ENCODE measurements around the gene ABCA2.
A peak's percentile ranks its signal among the peaks of the same experiment; 100 is the strongest.

ABCA2 gene

GRCh38 chr9:137030006-137030405 lies 2.0 kb upstream of the ABCA2 start:
- Histone ChIP-seq H3K9me3 (ENCODE audit: severe bottlenecking) (no peaks in the 10 kb centered on the region), H3K27me3 (ENCODE audit: insufficient read depth, low read depth, severe bottlenecking) (no peaks in the 10 kb centered on the region), H3K36me3 (no peaks in the 10 kb centered on the region), H3K27ac (no peak overlapping the region), H3K4me3 (ENCODE audit: low read depth, low read length) (no peak overlapping the region)
- no peak for TF ChIP-seq CTCF (IDR thresholded peaks at IDR 0.05; ENCODE audit: low read depth, low read length)
- DNase-seq, result no peak

DNA sequence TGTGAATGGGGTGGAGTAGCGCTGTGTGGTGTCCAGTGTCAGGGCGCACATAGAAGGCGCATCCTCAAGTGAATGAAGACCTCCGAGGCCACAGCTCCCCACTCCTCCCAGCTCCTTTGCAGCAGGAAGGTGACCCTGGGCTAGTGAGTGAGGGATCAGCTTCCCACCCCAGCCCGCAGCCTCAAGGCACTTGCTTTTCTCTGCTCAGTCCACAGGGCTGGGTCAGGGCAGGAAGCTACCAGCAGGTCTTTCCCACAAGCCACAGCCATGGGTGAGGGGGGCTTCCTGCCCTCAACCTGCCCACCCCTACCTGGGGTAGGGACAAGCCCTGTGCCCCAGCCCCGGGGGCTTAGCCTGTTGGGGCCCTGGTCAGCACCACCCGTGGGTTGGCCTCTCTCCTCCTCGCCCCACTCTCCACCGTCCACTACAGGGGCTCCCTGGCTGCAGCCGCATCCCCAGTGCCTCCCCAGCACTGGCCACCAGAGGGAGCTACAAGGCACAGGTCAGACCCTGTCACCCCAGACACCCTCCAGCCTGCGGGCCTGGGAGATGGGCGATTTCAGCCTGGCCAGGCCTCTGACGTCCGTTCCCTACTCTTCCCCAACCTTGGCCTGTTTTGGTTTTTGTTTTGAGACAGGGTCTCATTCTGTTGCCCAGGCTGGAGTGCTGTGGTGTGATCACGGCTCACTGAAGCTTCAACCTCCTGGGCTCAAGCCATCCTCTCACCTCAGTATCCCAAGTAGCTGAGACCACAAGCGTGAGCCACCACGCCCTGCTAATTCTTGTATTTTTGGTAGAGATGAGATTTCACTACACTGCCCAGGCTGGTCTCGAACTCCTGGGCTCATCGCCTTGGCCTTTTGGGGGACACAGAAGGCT lies 1.3 kb upstream of the ABCA2 start:
- H3K4me3 ChIP-seq (ENCODE audit: low read depth, low read length), result no peak overlapping the region
- peak; percentile 89 for DNase-seq
- H3K9me3 ChIP-seq (ENCODE audit: severe bottlenecking), result no peaks in the 10 kb centered on the region
- H3K36me3 ChIP-seq, result no peaks in the 10 kb centered on the region
- no peak overlapping the region for H3K27ac ChIP-seq
- TF ChIP-seq CTCF (IDR thresholded peaks at IDR 0.05; ENCODE audit: low read depth, low read length), result peak; percentile 95
- no peaks in the 10 kb centered on the region for H3K27me3 ChIP-seq (ENCODE audit: insufficient read depth, low read depth, severe bottlenecking)

DNA sequence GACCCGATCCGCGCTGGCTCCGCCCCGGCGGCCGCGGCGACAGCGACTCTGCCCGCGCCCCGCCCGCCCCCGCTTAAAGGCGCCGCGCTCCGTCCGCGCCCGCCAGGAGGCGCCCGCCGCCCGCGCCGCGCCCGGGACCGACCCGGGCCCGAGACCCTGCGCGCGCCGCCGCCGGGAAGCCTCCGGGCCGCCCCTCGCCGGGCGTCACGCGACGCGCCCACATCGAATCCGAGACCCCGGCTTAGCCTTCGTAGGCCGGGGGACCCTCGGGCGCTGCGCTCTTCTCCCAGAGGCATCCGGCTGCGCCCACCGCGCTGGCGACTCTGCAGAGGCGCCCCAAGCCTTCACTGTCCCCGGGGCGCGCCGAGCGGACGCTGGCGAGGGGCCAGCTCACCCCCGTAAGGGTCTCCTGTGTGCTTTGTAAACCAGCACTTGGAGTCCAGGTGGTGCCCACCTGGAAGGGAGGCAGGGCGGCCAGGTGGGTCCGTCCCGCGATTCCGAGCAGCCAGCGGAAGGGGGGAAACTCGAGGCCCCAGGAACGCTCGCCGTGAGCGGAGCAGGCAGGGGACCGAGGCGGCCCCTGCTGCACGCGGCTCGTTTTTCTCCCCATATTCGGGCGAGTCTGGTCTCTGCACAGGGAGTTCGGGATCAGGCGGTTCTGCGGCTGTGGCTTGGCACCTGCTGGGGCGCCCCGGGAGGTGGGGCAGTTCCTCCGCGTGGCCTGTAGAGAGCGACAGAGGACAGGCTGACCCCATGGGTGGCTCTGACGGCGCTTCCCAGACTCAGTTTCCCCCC lies 423 bp upstream of the ABCA2 start:
- Histone ChIP-seq H3K9me3 (ENCODE audit: severe bottlenecking) (no peaks in the 10 kb centered on the region), H3K27me3 (ENCODE audit: insufficient read depth, low read depth, severe bottlenecking) (no peaks in the 10 kb centered on the region), H3K27ac (peak overlapping the region; percentile 64), H3K4me3 (ENCODE audit: low read depth, low read length) (peak overlapping the region; percentile 51), H3K36me3 (no peaks in the 10 kb centered on the region)
- DNase-seq, result peak; percentile 67
- TF ChIP-seq CTCF (IDR thresholded peaks at IDR 0.05; ENCODE audit: low read depth, low read length), result peak; percentile 81

DNA sequence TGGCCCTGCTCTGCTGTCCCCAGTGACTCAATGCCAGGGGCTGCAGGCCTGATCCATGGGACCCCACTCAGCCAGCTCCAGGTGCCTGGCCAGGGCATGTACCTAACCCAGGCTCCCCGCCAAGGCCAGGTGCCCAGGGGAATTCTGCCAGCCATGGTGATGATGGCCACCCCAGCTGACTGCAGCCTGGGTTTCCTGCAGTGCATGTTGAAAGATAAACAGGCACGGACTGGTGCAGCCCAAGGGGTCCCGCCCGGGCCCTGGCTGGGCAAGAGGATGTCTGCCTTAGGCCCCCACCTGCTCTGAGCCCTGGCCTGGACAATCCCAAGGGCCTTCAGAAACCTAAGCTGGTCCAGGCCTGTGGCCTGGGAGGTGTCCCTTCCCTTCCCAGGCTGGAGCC lies 1.2 kb downstream of the ABCA2 start:
- Histone ChIP-seq H3K27me3 (ENCODE audit: insufficient read depth, low read depth, severe bottlenecking) (no peaks in the 10 kb centered on the region), H3K36me3 (no peaks in the 10 kb centered on the region), H3K4me3 (ENCODE audit: low read depth, low read length) (no peak overlapping the region), H3K27ac (no peak overlapping the region), H3K9me3 (ENCODE audit: severe bottlenecking) (no peaks in the 10 kb centered on the region)
- no peak for TF ChIP-seq CTCF (IDR thresholded peaks at IDR 0.05; ENCODE audit: low read depth, low read length)
- DNase-seq, result no peak

DNA sequence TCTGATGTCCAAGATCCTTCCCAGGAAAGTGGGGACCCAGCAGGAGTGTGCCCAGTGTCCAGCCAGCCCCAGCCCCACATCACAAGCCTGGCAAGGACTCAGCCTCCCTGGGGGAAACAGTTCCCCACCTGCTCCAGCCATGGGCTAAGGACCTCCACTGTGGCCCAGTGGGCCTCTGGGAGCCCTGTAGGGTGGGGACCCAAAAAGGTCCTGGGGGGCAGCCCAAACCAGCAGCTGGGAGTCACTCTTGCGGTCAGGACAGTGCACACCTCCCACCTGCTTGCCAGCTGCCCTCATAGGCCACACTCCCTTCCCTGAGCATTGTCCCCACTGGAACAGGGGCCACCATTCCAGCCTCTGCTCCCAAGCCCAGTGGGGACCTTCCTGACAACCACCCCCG lies 1.7 kb downstream of the ABCA2 start:
- Histone ChIP-seq H3K4me3 (ENCODE audit: low read depth, low read length) (no peak overlapping the region), H3K27me3 (ENCODE audit: insufficient read depth, low read depth, severe bottlenecking) (no peaks in the 10 kb centered on the region), H3K27ac (no peak overlapping the region), H3K9me3 (ENCODE audit: severe bottlenecking) (no peaks in the 10 kb centered on the region), H3K36me3 (no peaks in the 10 kb centered on the region)
- no peak for TF ChIP-seq CTCF (IDR thresholded peaks at IDR 0.05; ENCODE audit: low read depth, low read length)
- DNase-seq, result no peak
